IPS DF 6.9 (cell line): ENCODE results near the gene PTPN14.
"Not testable (repeated sequence)": the region's sequence is repeated elsewhere in the genome, so short reads cannot be mapped to it uniquely, and the experiment has no call there.

Source experiments
- DNase-seq: peaks from one replicate; pipeline ENCODE4 v3.0.0-alpha.2; 2013; ENCODE audit warnings: low read depth, low spot score
- H3K27ac ChIP-seq: one replicate; pipeline ENCODE4 v1.5.1; 2013; ENCODE audit warnings: low read length, control low read depth
- H3K27me3 ChIP-seq: 2 replicates; pipeline ENCODE4 v1.6.1; 2013; ENCODE audit warnings: mild to moderate bottlenecking, low read length; ENCODE audit not compliant: control insufficient read depth, insufficient read depth
- H3K36me3 ChIP-seq: 2 replicates; pipeline ENCODE4 v1.6.1; 2013; ENCODE audit warnings: low read length; ENCODE audit not compliant: control insufficient read depth, insufficient read depth
- H3K4me1 ChIP-seq: 2 replicates; pipeline ENCODE4 v1.6.1; 2013; ENCODE audit warnings: low read length; ENCODE audit not compliant: control insufficient read depth, insufficient read depth
- H3K4me3 ChIP-seq: 2 replicates; pipeline ENCODE4 v1.5.1; 2013; ENCODE audit warnings: mild to moderate bottlenecking, low read length
- H3K9me3 ChIP-seq: 2 replicates; pipeline ENCODE4 v1.6.1; 2013; ENCODE audit warnings: low read length, inconsistent platforms; ENCODE audit not compliant: control insufficient read depth, insufficient read depth
- WGBS: extraction: QIAGEN DNeasy Blood & Tissue Kit; methylation state at CpG from one replicate; pipeline ENCODE4 v1.1.7; 2013; ENCODE audit warnings: mixed read lengths, missing lambda C conversion rate; ENCODE audit not compliant: insufficient read length, insufficient coverage; 5-methylcytosine and 5-hydroxymethylcytosine counted together

Gene PTPN14

GRCh38 chr1:214541206-214541605, 10.2 kb downstream of the PTPN14 start:
- H3K9me3 ChIP-seq: no peaks in the 10 kb centered on the region
- DNase-seq: no peak
- H3K4me1 ChIP-seq: 0 out of 2 replicates have a peak, but pooled peaks cover 1% of the 10 kb centered on the region
- H3K27ac ChIP-seq: no peak overlapping the region
- H3K27me3 ChIP-seq: no peaks in the 10 kb centered on the region
- no peak overlapping the region for H3K4me3 ChIP-seq
- no CpG with 5 or more reads among the region's 2 CpGs for WGBS
- H3K36me3 ChIP-seq: no peaks in the 10 kb centered on the region

- Histone ChIP-seq H3K36me3 (no peaks in the 10 kb centered on the region), H3K27me3 (no peaks in the 10 kb centered on the region), H3K4me3 (no peak overlapping the region), H3K4me1 (0 out of 2 replicates have a peak, but pooled peaks cover 1% of the 10 kb centered on the region), H3K9me3 (no peaks in the 10 kb centered on the region), H3K27ac (no peak overlapping the region)
- WGBS: no CpG with 5 or more reads among the region's 5 CpGs
- no peak for DNase-seq
These were observed 11.1 kb downstream of the PTPN14 start for GRCh38 chr1:214540324-214540723.

- no CpG with 5 or more reads among the region's 3 CpGs for whole genome bisulfite sequencing
- Histone ChIP-seq H3K36me3 (no peaks in the 10 kb centered on the region), H3K27me3 (no peaks in the 10 kb centered on the region), H3K27ac (no peak overlapping the region), H3K4me3 (no peak overlapping the region), H3K9me3 (no peaks in the 10 kb centered on the region), H3K4me1 (0 out of 2 replicates have a peak, but pooled peaks cover 1% of the 10 kb centered on the region)
- DNase-seq: no peak
These were observed 12.9 kb downstream of the PTPN14 start for GRCh38 chr1:214538496-214538895.

DNA sequence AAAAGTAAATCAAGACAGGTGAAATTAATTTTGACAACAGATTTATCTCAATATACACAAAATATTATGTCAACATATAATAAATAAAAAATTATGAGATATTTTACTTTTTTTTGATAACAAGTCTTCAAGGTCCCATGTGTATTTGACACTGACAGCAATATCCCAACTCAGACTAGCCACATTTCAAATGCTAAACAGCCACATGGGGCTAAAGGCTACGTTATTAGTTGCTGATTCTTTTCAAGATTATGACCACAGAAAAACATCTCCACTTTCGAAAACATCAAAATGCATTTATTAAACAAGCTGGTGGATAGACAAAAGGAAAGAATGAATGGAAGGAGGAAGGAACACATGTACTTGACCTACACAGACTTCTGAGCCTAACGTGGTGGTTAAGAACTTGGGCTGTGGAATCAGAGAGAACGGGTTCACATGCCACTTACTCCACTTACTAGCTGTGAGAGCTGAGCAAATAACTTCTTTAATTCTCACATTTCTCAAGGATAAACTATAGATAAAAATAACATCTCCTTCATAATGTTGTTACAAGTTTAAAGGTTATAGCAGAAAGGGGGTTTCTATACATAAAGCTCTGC, 13.4 kb downstream of the PTPN14 start:
- DNase-seq: no peak
- WGBS: no CpG with 5 or more reads among the region's 4 CpGs
- Histone ChIP-seq H3K36me3 (0 out of 2 replicates have a peak, but pooled peaks cover 2% of the 10 kb centered on the region), H3K27ac (no peak overlapping the region), H3K27me3 (no peaks in the 10 kb centered on the region), H3K9me3 (no peaks in the 10 kb centered on the region), H3K4me1 (peaks cover 1% of the 10 kb centered on the region; the same call in 1 of the 2 replicates), H3K4me3 (no peak overlapping the region)

DNA sequence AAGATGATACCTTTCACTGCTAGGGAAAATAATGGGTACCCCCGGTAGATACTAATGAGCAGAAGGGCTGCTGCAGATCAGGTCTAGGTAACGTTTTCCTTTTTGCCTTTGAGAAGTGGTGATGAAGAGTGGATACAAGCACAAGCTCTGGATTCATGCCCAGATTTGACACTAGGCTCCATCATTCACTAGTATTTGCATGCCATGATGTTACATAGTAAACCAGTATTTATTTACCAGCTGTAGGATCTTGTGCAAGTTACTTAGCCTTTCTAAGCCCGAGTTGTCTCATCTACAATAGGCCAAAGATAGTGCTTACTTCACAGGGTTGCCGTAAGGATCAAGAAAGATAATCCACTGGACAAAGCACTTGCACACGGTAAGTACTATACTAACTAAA, 14.2 kb downstream of the PTPN14 start:
- H3K27me3 ChIP-seq: no peaks in the 10 kb centered on the region
- H3K27ac ChIP-seq: no peak overlapping the region
- no CpG with 5 or more reads among the region's 5 CpGs for WGBS
- no peaks in the 10 kb centered on the region; the same call in 1 of the 2 replicates for H3K4me1 ChIP-seq
- 0 out of 2 replicates have a peak, but pooled peaks cover 3% of the 10 kb centered on the region for H3K36me3 ChIP-seq
- no peaks in the 10 kb centered on the region for H3K9me3 ChIP-seq
- H3K4me3 ChIP-seq: no peak overlapping the region
- no peak for DNase-seq

DNA sequence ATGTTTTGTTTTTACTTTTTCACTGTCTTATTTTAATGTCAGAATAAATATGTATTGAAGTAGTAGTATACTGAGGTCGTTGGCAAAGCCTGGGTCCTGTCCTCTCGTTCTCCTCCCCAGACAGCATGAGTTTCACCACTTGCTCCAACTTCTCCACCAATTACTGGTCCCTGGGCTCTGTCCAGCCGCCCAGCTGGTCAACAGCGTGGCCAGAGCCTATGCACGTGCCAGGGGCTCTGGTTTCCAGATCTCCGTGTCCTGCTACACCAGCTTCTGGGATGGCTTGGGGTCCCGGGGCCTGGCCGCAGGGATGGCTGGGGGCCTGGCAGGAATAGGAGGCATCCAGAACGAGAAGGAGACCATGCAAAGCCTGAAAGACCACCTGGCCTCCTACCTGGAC, 19.3 kb downstream of the PTPN14 start:
- no peak overlapping the region for H3K27ac ChIP-seq
- peaks cover 2% of the 10 kb centered on the region; the same call in 1 of the 2 replicates for H3K4me1 ChIP-seq
- WGBS: no CpG with 5 or more reads among the region's 9 CpGs
- H3K9me3 ChIP-seq: no peaks in the 10 kb centered on the region
- 0 out of 2 replicates have a peak, but pooled peaks cover 3% of the 10 kb centered on the region for H3K36me3 ChIP-seq
- no peaks in the 10 kb centered on the region for H3K27me3 ChIP-seq
- H3K4me3 ChIP-seq: no peak overlapping the region
- no peak for DNase-seq

GRCh38 chr1:214525535-214526019, 25.8 kb downstream of the PTPN14 start:
- H3K4me1 ChIP-seq: peaks cover 4% of the 10 kb centered on the region; the same call in 1 of the 2 replicates
- H3K36me3 ChIP-seq: no peaks in the 10 kb centered on the region
- no peaks in the 10 kb centered on the region for H3K27me3 ChIP-seq
- WGBS: no CpG with 5 or more reads among the region's 5 CpGs
- H3K4me3 ChIP-seq: no peak overlapping the region
- no peak for DNase-seq
- no peaks in the 10 kb centered on the region for H3K9me3 ChIP-seq
- H3K27ac ChIP-seq: no peak overlapping the region

DNA sequence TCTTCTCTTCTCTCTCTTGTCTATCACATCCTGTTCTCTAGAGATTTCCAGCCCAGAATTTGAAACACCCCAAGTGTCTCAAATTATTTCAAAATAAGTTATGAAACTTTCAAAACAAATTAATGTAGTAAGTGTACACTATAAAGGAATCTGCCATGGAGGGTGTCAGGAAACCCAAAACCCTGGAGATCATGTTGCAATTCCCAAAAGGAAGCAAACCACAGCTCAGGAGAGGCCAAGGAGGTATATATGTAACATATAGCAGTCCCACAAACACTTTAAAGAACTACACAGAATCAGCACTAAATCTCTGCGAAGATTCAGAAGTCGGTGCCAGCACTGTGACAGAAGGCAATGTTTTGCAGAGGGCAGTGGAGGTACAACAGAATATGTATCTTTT, 26.6 kb downstream of the PTPN14 start:
- peaks cover 4% of the 10 kb centered on the region; the same call in 1 of the 2 replicates for H3K4me1 ChIP-seq
- no peak for DNase-seq
- H3K27me3 ChIP-seq: no peaks in the 10 kb centered on the region
- no peak overlapping the region for H3K4me3 ChIP-seq
- no peaks in the 10 kb centered on the region for H3K9me3 ChIP-seq
- H3K27ac ChIP-seq: no peak overlapping the region
- H3K36me3 ChIP-seq: no peaks in the 10 kb centered on the region
- no CpG with 5 or more reads among the region's 2 CpGs for WGBS

- no peaks in the 10 kb centered on the region for H3K36me3 ChIP-seq
- H3K27ac ChIP-seq: no peak overlapping the region
- H3K27me3 ChIP-seq: no peaks in the 10 kb centered on the region
- peaks cover 3% of the 10 kb centered on the region; the same call in 1 of the 2 replicates for H3K4me1 ChIP-seq
- WGBS: 100% methylated on average over 2 of the region's 8 CpGs
- no peak overlapping the region for H3K4me3 ChIP-seq
- no peak for DNase-seq
- no peaks in the 10 kb centered on the region for H3K9me3 ChIP-seq
These were observed 28.1 kb downstream of the PTPN14 start for GRCh38 chr1:214523124-214523824.

GRCh38 chr1:214521458-214521857, 29.9 kb downstream of the PTPN14 start:
- not testable (repeated sequence) for H3K27ac ChIP-seq, H3K9me3 ChIP-seq, H3K4me3 ChIP-seq, H3K36me3 ChIP-seq, H3K27me3 ChIP-seq, DNase-seq, H3K4me1 ChIP-seq
- no CpG with 5 or more reads among the region's 9 CpGs for WGBS
